Body of pancreas (tissue), 4 donors: ENCODE measurements around the gene FICD.

ENCODE experiments used
- CTCF ChIP-seq, 7 experiments: fragments of 450-650 bp in 4 of 7; fragments of 200-600 bp in 3 of 7; sonication (generic) in 3 of 7; IDR thresholded peaks; one replicate each; pipeline ENCODE4 v1.5.1; 2016 to 2019; ENCODE audit warnings: antibody characterized with exemption in 7 of 7
- POLR2A ChIP-seq, 3 donors: fragments of 450-650 bp; IDR thresholded peaks; one replicate each; pipeline ENCODE4 v1.6.1; 2016; ENCODE audit warnings: antibody characterized with exemption in 3 of 3, mild to moderate bottlenecking in 2 of 3

GRCh38 chr12:108495823-108496579, 19.1 kb upstream of the FICD start:
- no peak for TF ChIP-seq CTCF (IDR thresholded peaks at IDR 0.05)
- no peak for TF ChIP-seq POLR2A (IDR thresholded peaks at IDR 0.05)
